Body of pancreas (tissue), 4 donors: ENCODE measurements around the gene TBC1D24.

ENCODE experiments used
- CTCF ChIP-seq, 7 experiments: fragments of 450-650 bp in 4 of 7; fragments of 200-600 bp in 3 of 7; sonication (generic) in 3 of 7; IDR thresholded peaks; one replicate each; pipeline ENCODE4 v1.5.1; 2016 to 2019; ENCODE audit warnings: antibody characterized with exemption in 7 of 7
- POLR2A ChIP-seq, 3 donors: fragments of 450-650 bp; IDR thresholded peaks; one replicate each; pipeline ENCODE4 v1.6.1; 2016; ENCODE audit warnings: antibody characterized with exemption in 3 of 3, mild to moderate bottlenecking in 2 of 3

DNA sequence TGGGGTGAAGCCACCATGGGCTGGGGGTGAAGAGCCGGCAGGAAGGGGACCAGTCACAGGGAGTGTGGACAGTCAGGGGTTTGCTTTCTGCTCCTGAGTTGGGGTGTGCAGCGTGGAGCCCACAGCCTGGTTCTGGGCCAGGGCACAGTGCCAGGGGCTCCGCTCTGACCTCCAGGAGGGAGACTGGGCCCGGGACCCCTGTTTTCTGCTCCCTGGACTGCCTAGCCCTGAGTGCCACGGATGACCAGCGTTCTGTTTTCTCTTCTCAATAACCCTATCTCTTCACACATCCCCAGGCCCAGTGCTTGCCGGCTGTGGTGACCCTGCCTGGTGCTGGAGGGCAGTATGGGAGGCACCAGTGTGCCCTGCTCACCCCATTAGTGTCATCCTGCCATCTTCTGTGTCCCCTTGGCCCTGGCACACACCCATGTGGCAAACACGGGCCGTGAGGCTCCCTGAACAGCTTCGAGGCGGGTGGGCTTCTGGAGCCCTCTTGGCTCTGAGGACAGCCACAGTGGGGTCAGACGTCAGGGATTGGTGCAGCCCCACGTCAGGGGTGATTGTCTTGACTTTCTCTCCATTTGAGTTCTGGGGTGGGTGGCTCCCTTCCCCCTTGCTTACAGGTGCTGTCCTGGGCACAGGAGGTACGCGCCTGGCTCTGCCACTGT lies 55.2 kb downstream of the TBC1D24 start:
- TF ChIP-seq CTCF (IDR thresholded peaks at IDR 0.05) (no peak), POLR2A (IDR thresholded peaks at IDR 0.05) (no peak)
